ENCODE results near the gene PROZ.

DNA sequence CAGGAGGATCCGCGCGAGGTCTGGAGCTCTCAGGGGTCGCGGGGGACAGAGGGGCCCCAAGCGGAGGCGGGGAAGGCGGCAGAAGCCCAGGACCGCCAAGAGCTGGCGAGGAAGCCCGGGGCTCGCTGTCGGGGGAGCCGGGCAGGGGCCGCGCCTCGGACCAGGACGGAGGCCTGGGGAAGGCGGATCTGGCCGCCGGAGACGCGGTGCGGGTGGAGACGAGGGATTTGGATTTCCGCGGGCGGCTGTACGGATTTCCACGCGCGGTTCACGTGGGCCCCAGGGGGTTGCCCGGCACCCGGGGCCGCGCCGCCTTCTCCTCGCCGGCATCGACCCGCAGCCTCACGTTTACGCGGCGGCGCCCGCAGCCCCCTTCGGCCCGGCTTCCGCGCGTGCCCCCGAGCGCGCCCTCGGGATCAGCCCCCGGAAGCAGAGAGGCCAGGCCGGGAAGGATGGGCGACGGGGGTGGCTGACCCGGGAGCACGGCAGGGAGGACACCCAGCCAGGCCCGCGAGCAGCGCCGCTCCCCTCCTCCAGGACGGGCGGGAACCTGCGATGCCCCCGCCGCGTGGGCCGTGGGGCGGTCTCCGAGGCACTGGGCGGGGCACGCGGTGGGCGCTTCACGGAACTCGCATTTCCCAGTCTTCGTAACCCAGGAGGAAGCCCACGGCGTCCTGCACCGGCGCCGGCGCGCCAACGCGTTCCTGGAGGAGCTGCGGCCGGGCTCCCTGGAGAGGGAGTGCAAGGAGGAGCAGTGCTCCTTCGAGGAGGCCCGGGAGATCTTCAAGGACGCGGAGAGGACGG is 48.2 kb upstream of the PROZ start:
- TF ChIP-seq SUZ12 (IDR thresholded peaks at IDR 0.05; ENCODE audit: extremely low read depth, insufficient read depth, insufficient read length) (no peak), YY1 (IDR thresholded peaks at IDR 0.05; ENCODE audit: insufficient read depth, insufficient read length) (no peak)

Data from NT2/D1 (cell line).